ENCODE measurements around the gene CDC25C. TPM values are rescaled to one million over a fixed set of nuclear protein-coding genes. Genes with fewer than 3 reads are reported as not detected.

Gene CDC25C
- total RNA-seq, 1 experiment from 2014 or later, result 18.8 TPM

- ChIA-PET POLR2A (interaction anchor here (0.5 to 1.7 kb wide), 4 partner anchors 40 to 95 kb away, joined by 3 to 4 read pairs (median 4); partner anchors contain the start of genes CDC23 and KIF20A), CTCF (interaction anchor here (0.5 to 1.7 kb wide), 6 partner anchors 9 to 225 kb away, joined by 3 to 12 read pairs (median 4); partner anchors contain the start of gene KDM3B)
- Mint-ChIP-seq H3K27me3 (ENCODE audit: low read depth) (peaks cover 48% of the 10 kb centered on the region), H3K36me3 (no peaks in the 10 kb centered on the region), H3K4me1 (peaks cover 10% of the 10 kb centered on the region), H3K9me3 (no peaks in the 10 kb centered on the region), H3K27ac (no peak within 1 kb of the TSS; the same call in 1 of the 2 replicates), H3K4me3 (peak within 1 kb of the TSS; percentile 63)
- peak; percentile 87 for ATAC-seq
- peak; percentile 51 for DNase-seq (ENCODE audit: low spot score)
- TF ChIP-seq ZNF423 (CRISPR knock-in tag; IDR thresholded peaks at IDR 0.05) (peak; percentile 38; the same call in 1 of the 2 replicates), JUN (CRISPR knock-in tag; IDR thresholded peaks at IDR 0.05) (no peak), MAX (CRISPR knock-in tag; IDR thresholded peaks at IDR 0.05) (peak; percentile 71), ZBTB21 (CRISPR knock-in tag; IDR thresholded peaks at IDR 0.05; ENCODE audit: borderline replicate concordance) (0 out of 2 replicates have a peak, but pooled peaks have one; percentile 31), FOXP1 (CRISPR knock-in tag; IDR thresholded peaks at IDR 0.05; ENCODE audit: borderline replicate concordance) (no peak), FOXK1 (CRISPR knock-in tag; IDR thresholded peaks at IDR 0.05) (0 out of 2 replicates have a peak, but pooled peaks have one; percentile 34)
- TF ChIP-seq, protein P1, sequence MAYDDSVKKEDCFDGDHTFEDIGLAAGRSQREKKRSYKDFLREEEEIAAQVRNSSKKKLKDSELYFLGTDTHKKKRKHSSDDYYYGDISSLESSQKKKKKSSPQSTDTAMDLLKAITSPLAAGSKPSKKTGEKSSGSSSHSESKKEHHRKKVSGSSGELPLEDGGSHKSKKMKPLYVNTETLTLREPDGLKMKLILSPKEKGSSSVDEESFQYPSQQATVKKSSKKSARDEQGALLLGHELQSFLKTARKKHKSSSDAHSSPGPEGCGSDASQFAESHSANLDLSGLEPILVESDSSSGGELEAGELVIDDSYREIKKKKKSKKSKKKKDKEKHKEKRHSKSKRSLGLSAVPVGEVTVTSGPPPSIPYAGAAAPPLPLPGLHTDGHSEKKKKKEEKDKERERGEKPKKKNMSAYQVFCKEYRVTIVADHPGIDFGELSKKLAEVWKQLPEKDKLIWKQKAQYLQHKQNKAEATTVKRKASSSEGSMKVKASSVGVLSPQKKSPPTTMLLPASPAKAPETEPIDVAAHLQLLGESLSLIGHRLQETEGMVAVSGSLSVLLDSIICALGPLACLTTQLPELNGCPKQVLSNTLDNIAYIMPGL (CRISPR knock-in tag; IDR thresholded peaks at IDR 0.05), result no peak
Measured at GRCh38 chr5:138274189-138274853, 57.3 kb downstream of the CDC25C start, which contains the start of gene GFRA3. GFRA3 (minus strand) TSS chr5:138274621; CDS start chr5:138274424, 197 bp downstream.

- Mint-ChIP-seq H3K27me3 (ENCODE audit: low read depth) (peaks cover 48% of the 10 kb centered on the region), H3K36me3 (no peaks in the 10 kb centered on the region), H3K4me1 (peaks cover 10% of the 10 kb centered on the region), H3K27ac (no peak overlapping the region; the same call in 1 of the 2 replicates), H3K4me3 (peak overlapping the region; percentile 63), H3K9me3 (no peaks in the 10 kb centered on the region)
- CTCF ChIA-PET, result interaction anchor here (0.6 to 1.5 kb wide), 2 partner anchors 9 to 225 kb away, joined by 4 to 12 read pairs; no protein-coding TSS in a partner anchor
- DNase-seq (ENCODE audit: low spot score) (no peak), ATAC-seq (no peak)
- POLR2A ChIA-PET, result interaction anchor here (0.5 kb wide), 1 partner anchor 40 kb away, joined by 4 read pairs; no protein-coding TSS in a partner anchor
- TF ChIP-seq, protein P2, sequence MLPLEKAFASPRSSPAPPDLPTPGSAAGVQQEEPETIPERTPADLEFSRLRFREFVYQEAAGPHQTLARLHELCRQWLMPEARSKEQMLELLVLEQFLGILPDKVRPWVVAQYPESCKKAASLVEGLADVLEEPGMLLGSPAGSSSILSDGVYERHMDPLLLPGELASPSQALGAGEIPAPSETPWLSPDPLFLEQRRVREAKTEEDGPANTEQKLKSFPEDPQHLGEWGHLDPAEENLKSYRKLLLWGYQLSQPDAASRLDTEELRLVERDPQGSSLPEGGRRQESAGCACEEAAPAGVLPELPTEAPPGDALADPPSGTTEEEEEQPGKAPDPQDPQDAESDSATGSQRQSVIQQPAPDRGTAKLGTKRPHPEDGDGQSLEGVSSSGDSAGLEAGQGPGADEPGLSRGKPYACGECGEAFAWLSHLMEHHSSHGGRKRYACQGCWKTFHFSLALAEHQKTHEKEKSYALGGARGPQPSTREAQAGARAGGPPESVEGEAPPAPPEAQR (CRISPR knock-in tag; IDR thresholded peaks at IDR 0.05), result no peak
- TF ChIP-seq USF1 (CRISPR knock-in tag; IDR thresholded peaks at IDR 0.05) (no peak), STAT6 (CRISPR knock-in tag; conservative IDR thresholded peaks at IDR 0.05; ENCODE audit: low read depth) (no peak), ZNF138 (CRISPR knock-in tag; conservative IDR thresholded peaks at IDR 0.05) (no peak), KAT7 (CRISPR knock-in tag; IDR thresholded peaks at IDR 0.05; ENCODE audit: borderline replicate concordance) (no peak), SMAD4 (CRISPR knock-in tag; IDR thresholded peaks at IDR 0.05) (no peak), GABPB1 (CRISPR knock-in tag; IDR thresholded peaks at IDR 0.05) (no peak), CREM (CRISPR knock-in tag; IDR thresholded peaks at IDR 0.05) (no peak), ZNF671 (CRISPR knock-in tag; IDR thresholded peaks at IDR 0.05) (no peak), ATF2 (CRISPR knock-in tag; IDR thresholded peaks at IDR 0.05; ENCODE audit: borderline replicate concordance, low read depth) (no peak), CTCF (IDR thresholded peaks at IDR 0.05) (no peak), IRF2 (CRISPR knock-in tag; IDR thresholded peaks at IDR 0.05; ENCODE audit: borderline replicate concordance, low read depth) (no peak)
- TF ChIP-seq, protein P3, sequence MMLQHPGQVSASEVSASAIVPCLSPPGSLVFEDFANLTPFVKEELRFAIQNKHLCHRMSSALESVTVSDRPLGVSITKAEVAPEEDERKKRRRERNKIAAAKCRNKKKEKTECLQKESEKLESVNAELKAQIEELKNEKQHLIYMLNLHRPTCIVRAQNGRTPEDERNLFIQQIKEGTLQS (CRISPR knock-in tag; conservative IDR thresholded peaks at IDR 0.05), result no peak
- TF ChIP-seq, protein P4, sequence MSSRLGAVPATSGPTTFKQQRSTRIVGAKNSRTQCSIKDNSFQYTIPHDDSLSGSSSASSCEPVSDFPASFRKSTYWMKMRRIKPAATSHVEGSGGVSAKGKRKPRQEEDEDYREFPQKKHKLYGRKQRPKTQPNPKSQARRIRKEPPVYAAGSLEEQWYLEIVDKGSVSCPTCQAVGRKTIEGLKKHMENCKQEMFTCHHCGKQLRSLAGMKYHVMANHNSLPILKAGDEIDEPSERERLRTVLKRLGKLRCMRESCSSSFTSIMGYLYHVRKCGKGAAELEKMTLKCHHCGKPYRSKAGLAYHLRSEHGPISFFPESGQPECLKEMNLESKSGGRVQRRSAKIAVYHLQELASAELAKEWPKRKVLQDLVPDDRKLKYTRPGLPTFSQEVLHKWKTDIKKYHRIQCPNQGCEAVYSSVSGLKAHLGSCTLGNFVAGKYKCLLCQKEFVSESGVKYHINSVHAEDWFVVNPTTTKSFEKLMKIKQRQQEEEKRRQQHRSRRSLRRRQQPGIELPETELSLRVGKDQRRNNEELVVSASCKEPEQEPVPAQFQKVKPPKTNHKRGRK (CRISPR knock-in tag; IDR thresholded peaks at IDR 0.05; ENCODE audit: borderline replicate concordance), result no peak
Measured at GRCh38 chr5:138273834-138274188, 57.8 kb downstream of the CDC25C start.

Data from WTC11 (cell line).